KMS-11 (cell line): Measurements from ENCODE around the gene SPATA31E1.

Experiments used
- H2AFZ ChIP-seq: fragments of 200-600 bp; sonication (generic); 2 replicates; pipeline ENCODE4 v1.6.1; 2016; ENCODE audit warnings: antibody characterized with exemption, mixed run types, low read depth
- H3K27ac ChIP-seq: fragments of 200-600 bp; sonication (generic); 2 replicates; pipeline ENCODE4 v1.6.1; 2016; ENCODE audit warnings: mild to moderate bottlenecking, mixed run types
- H3K27me3 ChIP-seq: fragments of 200-600 bp; sonication (generic); 2 replicates; pipeline ENCODE4 v1.6.1; 2017; ENCODE audit warnings: mild to moderate bottlenecking, low read depth, mixed run types, moderate library complexity; ENCODE audit not compliant: insufficient read depth
- H3K36me3 ChIP-seq: fragments of 200-600 bp; sonication (generic); 2 replicates; pipeline ENCODE4 v1.6.1; 2017; ENCODE audit warnings: mild to moderate bottlenecking, mixed run types; ENCODE audit not compliant: insufficient read depth
- H3K4me1 ChIP-seq: fragments of 200-600 bp; sonication (generic); 2 replicates; pipeline ENCODE4 v1.6.1; 2016; ENCODE audit warnings: mild to moderate bottlenecking, low read depth, mixed run types; ENCODE audit not compliant: poor library complexity, severe bottlenecking
- H3K4me2 ChIP-seq: fragments of 200-600 bp; sonication (generic); 2 replicates; pipeline ENCODE4 v1.7.0; 2016; ENCODE audit warnings: mild to moderate bottlenecking, mixed run types
- H3K4me3 ChIP-seq: fragments of 200-600 bp; sonication (generic); IDR thresholded peaks from 2 replicates; pipeline ENCODE4 v1.6.1; 2017; ENCODE audit warnings: low read depth, low read length, mixed read lengths; ENCODE audit not compliant: insufficient read depth
- H3K79me2 ChIP-seq: fragments of 200-600 bp; sonication (generic); 2 replicates; pipeline ENCODE4 v1.6.1; 2016; ENCODE audit warnings: low read depth, mixed run types; ENCODE audit not compliant: insufficient read depth
- H3K9ac ChIP-seq: fragments of 200-600 bp; sonication (generic); 2 replicates; pipeline ENCODE4 v1.6.1; 2016; ENCODE audit warnings: mild to moderate bottlenecking, mixed run types
- H4K20me1 ChIP-seq: fragments of 200-600 bp; sonication (generic); 2 replicates; pipeline ENCODE4 v1.6.1; 2016; ENCODE audit warnings: mild to moderate bottlenecking, mixed run types; ENCODE audit not compliant: insufficient read depth
- TF ChIP-seq, protein P1 (sequence below): fragments of 200-600 bp; sonication (generic); conservative IDR thresholded peaks from 2 replicates; pipeline ENCODE4 v1.6.1; 2017; ENCODE audit warnings: low read depth, mild to moderate bottlenecking, antibody characterized with exemption, low read length, moderate library complexity, mixed read lengths

Gene SPATA31E1

DNA sequence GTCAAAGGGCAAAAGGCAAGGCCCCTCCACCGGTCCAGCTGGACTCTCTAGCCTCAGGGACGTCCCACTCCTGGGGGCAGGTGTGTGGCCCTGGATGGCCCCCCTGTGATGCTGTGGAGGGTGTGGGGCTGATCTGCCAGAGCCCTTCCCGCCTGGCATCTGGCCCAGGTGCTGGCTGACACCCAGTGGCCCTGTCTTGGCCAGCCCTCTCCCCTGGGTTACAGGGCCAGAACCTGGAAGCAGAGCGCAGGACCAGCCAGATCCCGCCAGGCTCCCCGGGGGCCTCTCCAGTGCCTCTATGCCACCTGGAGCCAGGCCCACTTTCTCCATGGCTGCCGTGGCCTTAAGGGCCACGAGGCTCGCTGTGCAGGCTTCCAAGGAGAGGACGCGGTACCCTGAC is 22.9 kb upstream of the SPATA31E1 start:
- Histone ChIP-seq H3K27me3 (no peaks in the 10 kb centered on the region), H3K79me2 (no peaks in the 10 kb centered on the region), H3K4me2 (no peak overlapping the region), H3K4me1 (no peaks in the 10 kb centered on the region), H3K27ac (no peak overlapping the region), H3K36me3 (no peaks in the 10 kb centered on the region), H4K20me1 (no peaks in the 10 kb centered on the region), H2AFZ (no peak overlapping the region), H3K4me3 (no peak overlapping the region), H3K9ac (no peak overlapping the region)
- TF ChIP-seq, protein P1, sequence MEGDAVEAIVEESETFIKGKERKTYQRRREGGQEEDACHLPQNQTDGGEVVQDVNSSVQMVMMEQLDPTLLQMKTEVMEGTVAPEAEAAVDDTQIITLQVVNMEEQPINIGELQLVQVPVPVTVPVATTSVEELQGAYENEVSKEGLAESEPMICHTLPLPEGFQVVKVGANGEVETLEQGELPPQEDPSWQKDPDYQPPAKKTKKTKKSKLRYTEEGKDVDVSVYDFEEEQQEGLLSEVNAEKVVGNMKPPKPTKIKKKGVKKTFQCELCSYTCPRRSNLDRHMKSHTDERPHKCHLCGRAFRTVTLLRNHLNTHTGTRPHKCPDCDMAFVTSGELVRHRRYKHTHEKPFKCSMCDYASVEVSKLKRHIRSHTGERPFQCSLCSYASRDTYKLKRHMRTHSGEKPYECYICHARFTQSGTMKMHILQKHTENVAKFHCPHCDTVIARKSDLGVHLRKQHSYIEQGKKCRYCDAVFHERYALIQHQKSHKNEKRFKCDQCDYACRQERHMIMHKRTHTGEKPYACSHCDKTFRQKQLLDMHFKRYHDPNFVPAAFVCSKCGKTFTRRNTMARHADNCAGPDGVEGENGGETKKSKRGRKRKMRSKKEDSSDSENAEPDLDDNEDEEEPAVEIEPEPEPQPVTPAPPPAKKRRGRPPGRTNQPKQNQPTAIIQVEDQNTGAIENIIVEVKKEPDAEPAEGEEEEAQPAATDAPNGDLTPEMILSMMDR = no peak

GRCh38 chr9:87861332-87861731 is 21.3 kb upstream of the SPATA31E1 start:
- Histone ChIP-seq H3K4me3 (no peak overlapping the region), H3K79me2 (no peaks in the 10 kb centered on the region), H3K27me3 (no peaks in the 10 kb centered on the region), H3K4me2 (no peak overlapping the region), H3K36me3 (no peaks in the 10 kb centered on the region), H3K4me1 (no peaks in the 10 kb centered on the region), H3K27ac (no peak overlapping the region), H3K9ac (no peak overlapping the region), H2AFZ (no peak overlapping the region), H4K20me1 (no peaks in the 10 kb centered on the region)
- TF ChIP-seq, protein P1 = no peak

DNA sequence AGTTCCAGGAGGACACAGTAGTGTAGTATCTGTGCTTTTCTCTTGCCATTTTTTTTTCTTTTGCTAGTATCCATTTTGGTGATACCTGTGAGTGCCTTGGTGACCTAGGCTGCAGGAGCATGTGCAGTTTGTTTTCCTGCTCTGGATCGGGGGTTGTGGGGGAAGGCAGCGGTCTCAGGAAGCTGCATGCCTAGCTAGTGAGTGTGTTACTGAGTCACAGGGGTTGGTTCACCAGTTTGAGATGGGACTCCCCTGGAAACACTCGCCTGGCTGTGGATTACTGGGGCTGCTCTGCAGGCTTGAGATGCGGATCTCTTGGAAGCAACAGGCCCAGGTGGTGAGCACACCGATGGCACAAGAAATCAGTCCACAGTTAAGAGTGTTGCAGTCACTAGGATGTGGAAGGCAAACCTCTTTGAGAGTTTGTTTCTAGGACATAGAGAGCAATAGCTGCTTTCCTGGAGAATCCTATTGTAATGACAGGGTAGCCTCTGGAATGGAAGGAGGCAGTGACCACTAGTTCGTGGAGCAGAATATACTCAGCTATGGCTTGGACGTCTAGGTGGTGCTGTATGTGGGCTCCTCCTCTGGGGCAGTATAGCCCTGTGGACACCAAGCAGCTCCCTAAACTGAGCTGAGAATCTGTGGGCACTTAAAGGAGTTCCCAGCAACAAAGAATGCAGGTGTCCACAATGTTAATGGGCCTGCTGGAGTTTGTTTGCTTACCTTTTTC is 20.0 kb upstream of the SPATA31E1 start:
- no peak overlapping the region for H3K9ac ChIP-seq
- H3K27me3 ChIP-seq = no peaks in the 10 kb centered on the region
- H3K4me3 ChIP-seq = no peak overlapping the region
- H3K4me1 ChIP-seq = no peaks in the 10 kb centered on the region
- H3K4me2 ChIP-seq = no peak overlapping the region
- no peak overlapping the region for H2AFZ ChIP-seq
- TF ChIP-seq, protein P1 = no peak
- no peaks in the 10 kb centered on the region for H3K79me2 ChIP-seq
- H4K20me1 ChIP-seq = no peaks in the 10 kb centered on the region
- no peaks in the 10 kb centered on the region for H3K36me3 ChIP-seq
- H3K27ac ChIP-seq = no peak overlapping the region

DNA sequence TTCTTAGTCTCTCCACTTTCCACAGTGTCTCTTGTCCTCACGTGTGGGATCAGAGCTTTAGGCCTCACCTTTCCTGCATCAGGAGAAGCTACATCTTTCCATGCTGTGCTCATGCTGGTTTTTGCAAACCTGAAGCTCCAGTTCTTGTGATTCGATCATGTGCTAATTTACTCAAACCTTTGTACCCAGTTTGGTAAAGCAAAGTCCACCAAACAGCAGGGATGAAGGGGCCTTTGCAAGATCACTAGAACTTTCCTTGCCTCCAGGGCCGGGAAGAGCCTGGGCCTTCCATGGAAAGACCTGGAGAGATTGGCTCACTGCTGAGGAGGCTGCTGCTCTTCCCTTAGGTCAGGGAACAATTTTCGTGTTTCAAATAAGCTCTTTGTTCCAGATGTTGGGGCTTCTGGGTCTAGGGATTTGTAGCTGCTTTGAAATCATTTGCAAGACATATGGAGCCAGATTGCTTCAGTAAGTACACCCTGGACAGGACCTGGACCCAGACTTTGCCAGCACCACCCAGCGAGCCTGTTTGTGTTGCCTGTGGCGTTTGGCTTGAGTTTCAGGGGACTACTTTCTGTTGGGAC is 18.7 kb upstream of the SPATA31E1 start:
- TF ChIP-seq, protein P1 = no peak
- H3K27ac ChIP-seq = no peak overlapping the region
- H3K36me3 ChIP-seq = no peaks in the 10 kb centered on the region
- H4K20me1 ChIP-seq = no peaks in the 10 kb centered on the region
- H2AFZ ChIP-seq = no peak overlapping the region
- no peak overlapping the region for H3K9ac ChIP-seq
- H3K4me3 ChIP-seq = no peak overlapping the region
- H3K27me3 ChIP-seq = no peaks in the 10 kb centered on the region
- no peak overlapping the region for H3K4me2 ChIP-seq
- no peaks in the 10 kb centered on the region for H3K4me1 ChIP-seq
- no peaks in the 10 kb centered on the region for H3K79me2 ChIP-seq
